Transverse colon (tissue), 4 donors: ENCODE results near the gene PREX1. TPM values are rescaled to one million over a fixed set of nuclear protein-coding genes. Genes with fewer than 3 reads are reported as not detected.
"Not testable (repeated sequence)": the region's sequence is repeated elsewhere in the genome, so short reads cannot be mapped to it uniquely, and the experiment has no call there.

Source experiments
- DNase-seq: peaks from one replicate; pipeline ENCODE4 v3.0.0-alpha.2; 2019
- H3K27ac ChIP-seq, 4 donors: fragments of 200-600 bp; sonication (generic); 2 replicates each; pipeline ENCODE4 v1.5.1; 2016 to 2018; ENCODE audit warnings: inconsistent platforms in 4 of 4
- H3K27me3 ChIP-seq: fragments of 200-600 bp; sonication (generic); 2 replicates; pipeline ENCODE4 v1.5.1; 2017; ENCODE audit warnings: inconsistent platforms
- H3K36me3 ChIP-seq, 4 donors: fragments of 200-600 bp; sonication (generic); 2 replicates each; pipeline ENCODE4 v1.5.1; 2017 to 2019; ENCODE audit warnings: inconsistent platforms in 4 of 4
- H3K4me1 ChIP-seq, 4 donors: fragments of 200-600 bp; sonication (generic); 2 replicates each; pipeline ENCODE4 v1.5.1; 2017 to 2020; ENCODE audit warnings: inconsistent platforms in 4 of 4
- H3K4me3 ChIP-seq, 4 donors: fragments of 200-600 bp; sonication (generic); 1 replicate in 1 of 4; 2 replicates in 3 of 4; pipeline versions ENCODE4 v1.5.1 to v1.6.1; 2017 to 2019; ENCODE audit warnings: inconsistent platforms in 4 of 4
- H3K9me3 ChIP-seq, 2 donors: fragments of 200-600 bp; sonication (generic); 2 replicates each; pipeline ENCODE4 v1.5.1; 2017 to 2019; ENCODE audit warnings: inconsistent platforms in 2 of 2
- EP300 ChIP-seq: sonication (generic); formaldehyde crosslinking; IDR thresholded peaks from one replicate; pipeline ENCODE4 v1.6.1; 2017; ENCODE audit warnings: antibody characterized with exemption, low read depth
- POLR2A ChIP-seq: fragments of 450-650 bp; IDR thresholded peaks from one replicate; pipeline ENCODE4 v1.6.1; 2016; ENCODE audit warnings: antibody characterized with exemption, mild to moderate bottlenecking, moderate library complexity
- POLR2AphosphoS5 ChIP-seq, 3 donors: sonication (generic); formaldehyde crosslinking; IDR thresholded peaks; one replicate each; pipeline ENCODE4 v1.6.1; 2016; ENCODE audit warnings: antibody characterized with exemption in 3 of 3
- WGBS, 2 donors: methylation state at CpG; one replicate each; pipeline ENCODE4 v1.1.5; 2018; ENCODE audit warnings: low coverage in 1 of 2; 5-methylcytosine and 5-hydroxymethylcytosine counted together
- in situ Hi-C, 4 donors: fragments of 200-750 bp; cut with MboI; loops; one replicate each; pipeline versions ENCODE4 v1.15.0 to v1.15.1; 2017; ENCODE audit warnings: low sequenced_read_pairs in 3 of 4, low pct_ligation_motif_present in 1 of 4, low pct_unique_long_range_greater_than_20kb in 1 of 4
- intact Hi-C: fragments of 100-400 bp; cut with DNase I; formaldehyde crosslinking; loops from one replicate; pipeline ENCODE4 v1.15.1; 2023; ENCODE audit warnings: low total_unique reads
- total RNA-seq, 4 donors: library from RNA; depleted of rRNA; stranded (reverse); fragments of >200 nt; gene quantifications; one replicate each; pipeline ENCODE4 v1.1.0, GENCODE V29; 2016
- TF ChIP-seq, protein P1 (sequence below), 5 experiments: fragments of 200-600 bp in 3 of 5; fragments of 450-650 bp in 2 of 5; sonication (generic) in 3 of 5; IDR thresholded peaks; 1 replicate in 2 of 5; 2 replicates in 3 of 5; pipeline ENCODE4 v1.5.1; 2016 to 2017; ENCODE audit warnings: antibody characterized with exemption in 5 of 5, inconsistent platforms in 3 of 5, mild to moderate bottlenecking in 2 of 5, moderate library complexity in 1 of 5

PREX1 gene
- total RNA-seq, 4 donors from 2014 or later: 10.9 to 29.9 (median 16.6) TPM

DNA sequence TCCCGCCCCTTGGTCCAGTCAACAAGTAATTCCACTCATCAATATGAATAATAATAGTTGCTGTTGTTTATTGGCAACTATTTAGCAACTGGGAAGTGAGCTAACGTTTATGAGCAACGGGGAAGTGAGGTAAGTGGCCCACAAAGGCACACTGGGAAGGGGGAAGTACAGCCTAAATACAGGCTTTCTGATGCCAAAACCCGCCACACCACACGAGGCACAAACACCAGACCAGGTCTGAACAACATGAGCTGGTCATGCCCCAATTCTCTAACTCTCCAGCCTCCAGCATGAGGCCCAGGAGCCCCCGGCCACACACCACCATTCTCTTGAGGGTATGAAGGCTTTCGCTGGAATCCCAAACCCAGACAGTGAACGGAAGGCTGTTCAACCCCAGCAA lies 50.8 kb downstream of the PREX1 start:
- Histone ChIP-seq H3K4me1 (peaks cover 0 to 27% (median 0%) of the 10 kb centered on the region in 4 donors), H3K27ac (peak overlapping the region in 1 of 4 donors; percentile 0), H3K27me3 (no peaks in the 10 kb centered on the region), H3K36me3 (no peaks in the 10 kb centered on the region), H3K4me3 (no peak overlapping the region), H3K9me3 (peaks cover 0 to 5% of the 10 kb centered on the region in 2 donors)
- 80% methylated on average over 8 of the region's 8 CpGs; no CpG with 5 or more reads in 1 of the 2 donors for WGBS, 2 donors
- in situ Hi-C loops (no loop called here), intact Hi-C loops (no loop called here)
- DNase-seq: no peak
- TF ChIP-seq, protein P1, sequence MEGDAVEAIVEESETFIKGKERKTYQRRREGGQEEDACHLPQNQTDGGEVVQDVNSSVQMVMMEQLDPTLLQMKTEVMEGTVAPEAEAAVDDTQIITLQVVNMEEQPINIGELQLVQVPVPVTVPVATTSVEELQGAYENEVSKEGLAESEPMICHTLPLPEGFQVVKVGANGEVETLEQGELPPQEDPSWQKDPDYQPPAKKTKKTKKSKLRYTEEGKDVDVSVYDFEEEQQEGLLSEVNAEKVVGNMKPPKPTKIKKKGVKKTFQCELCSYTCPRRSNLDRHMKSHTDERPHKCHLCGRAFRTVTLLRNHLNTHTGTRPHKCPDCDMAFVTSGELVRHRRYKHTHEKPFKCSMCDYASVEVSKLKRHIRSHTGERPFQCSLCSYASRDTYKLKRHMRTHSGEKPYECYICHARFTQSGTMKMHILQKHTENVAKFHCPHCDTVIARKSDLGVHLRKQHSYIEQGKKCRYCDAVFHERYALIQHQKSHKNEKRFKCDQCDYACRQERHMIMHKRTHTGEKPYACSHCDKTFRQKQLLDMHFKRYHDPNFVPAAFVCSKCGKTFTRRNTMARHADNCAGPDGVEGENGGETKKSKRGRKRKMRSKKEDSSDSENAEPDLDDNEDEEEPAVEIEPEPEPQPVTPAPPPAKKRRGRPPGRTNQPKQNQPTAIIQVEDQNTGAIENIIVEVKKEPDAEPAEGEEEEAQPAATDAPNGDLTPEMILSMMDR (IDR thresholded peaks at IDR 0.05): no peak
- no peak for TF ChIP-seq EP300
- TF ChIP-seq POLR2AphosphoS5 (IDR thresholded peaks at IDR 0.05): no peak
- no peak for TF ChIP-seq POLR2A

- H3K27ac ChIP-seq: peak overlapping the region in 2 of 4 donors; percentile 0
- in situ Hi-C loops: no loop called here
- TF ChIP-seq POLR2A (no peak), EP300 (no peak), POLR2AphosphoS5 (IDR thresholded peaks at IDR 0.05) (no peak)
- TF ChIP-seq, protein P1 (IDR thresholded peaks at IDR 0.05): no peak
Observed at GRCh38 chr20:48776306-48776705, 51.5 kb downstream of the PREX1 start.

DNA sequence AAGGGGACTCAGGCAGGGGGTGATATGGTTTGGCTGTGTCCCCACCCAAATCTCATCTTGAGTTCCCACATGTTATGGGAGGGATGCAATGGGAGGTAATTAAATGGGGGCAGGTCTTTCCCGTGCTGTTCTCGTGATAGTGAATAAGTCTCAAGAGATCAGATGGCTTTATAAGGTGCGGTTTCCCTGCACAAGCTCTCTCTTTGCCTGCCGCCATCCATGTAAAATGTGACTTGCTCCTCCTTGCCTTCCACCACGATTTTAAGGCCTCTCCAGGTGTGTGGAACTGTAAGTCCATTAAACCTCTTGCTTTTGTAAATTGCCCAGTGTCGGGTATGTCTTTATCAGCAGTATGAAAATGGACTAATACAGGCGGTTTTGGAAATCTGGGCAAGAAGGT lies 52.3 kb downstream of the PREX1 start:
- in situ Hi-C loops, H3K4me3 ChIP-seq, H3K9me3 ChIP-seq, H3K36me3 ChIP-seq, intact Hi-C loops, DNase-seq, H3K27me3 ChIP-seq: not testable (repeated sequence)
- 79 to 91% methylated on average over 5 to 6 of the region's 7 CpGs for WGBS, 2 donors
- peak overlapping the region in 1 of 4 donors; percentile 53 for H3K27ac ChIP-seq
- peaks cover 0 to 33% (median 0%) of the 10 kb centered on the region in 4 donors for H3K4me1 ChIP-seq

More at GRCh38 chr20:48776306-48776705, 51.5 kb downstream of the PREX1 start:
- DNase-seq: no peak
- 70% methylated on average over 7 of the region's 7 CpGs; no CpG with 5 or more reads in 1 of the 2 donors for WGBS, 2 donors
- Histone ChIP-seq H3K27me3 (no peaks in the 10 kb centered on the region), H3K36me3 (no peaks in the 10 kb centered on the region), H3K4me3 (no peak overlapping the region), H3K9me3 (peaks cover 0 to 5% of the 10 kb centered on the region in 2 donors), H3K4me1 (peaks cover 0 to 32% (median 0%) of the 10 kb centered on the region in 4 donors)
- intact Hi-C loops: no loop called here

GRCh38 chr20:48774696-48775095 lies 53.1 kb downstream of the PREX1 start:
- TF ChIP-seq EP300 (no peak), POLR2AphosphoS5 (IDR thresholded peaks at IDR 0.05) (no peak)
- in situ Hi-C loops: no loop called here
- H3K36me3 ChIP-seq: no peaks in the 10 kb centered on the region
- no peaks in the 10 kb centered on the region for H3K27me3 ChIP-seq
- no peak overlapping the region for H3K4me3 ChIP-seq
- H3K9me3 ChIP-seq: peaks cover 0 to 5% of the 10 kb centered on the region in 2 donors
- DNase-seq: no peak
- H3K27ac ChIP-seq: peak overlapping the region in 2 of 4 donors; percentile 26 to 53
- WGBS, 2 donors: 83% methylated on average over 11 of the region's 11 CpGs; no CpG with 5 or more reads in 1 of the 2 donors
- intact Hi-C loops: no loop called here
- H3K4me1 ChIP-seq: peaks cover 0 to 33% (median 0%) of the 10 kb centered on the region in 4 donors

GRCh38 chr20:48773837-48774418 lies 53.9 kb downstream of the PREX1 start:
- in situ Hi-C loops (no loop called here), intact Hi-C loops (no loop called here)
- Histone ChIP-seq H3K4me1 (peaks cover 0 to 33% (median 0%) of the 10 kb centered on the region in 4 donors), H3K27ac (peak overlapping the region in 3 of 4 donors; percentile 19 to 53 (median 26)), H3K9me3 (no peaks in the 10 kb centered on the region), H3K36me3 (no peaks in the 10 kb centered on the region), H3K27me3 (no peaks in the 10 kb centered on the region), H3K4me3 (no peak overlapping the region)
- DNase-seq: peak; percentile 32
- TF ChIP-seq EP300 (no peak), POLR2AphosphoS5 (IDR thresholded peaks at IDR 0.05) (no peak), POLR2A (no peak)
- TF ChIP-seq, protein P1 (IDR thresholded peaks at IDR 0.05): no peak
- WGBS, 2 donors: 70% methylated on average over 14 of the region's 14 CpGs; no CpG with 5 or more reads in 1 of the 2 donors
